Airway epithelial cell (primary cell): ENCODE measurements around the gene FOXL2. TPM values are rescaled to one million over a fixed set of nuclear protein-coding genes. Genes with fewer than 3 reads are reported as not detected.

ENCODE experiments used
- total RNA-seq: library from RNA; depleted of rRNA; stranded (reverse); fragments of >200 nt; gene quantifications from 2 replicates; pipeline ENCODE4 v1.2.3, GENCODE V29; 2015

FOXL2 gene
- 0.19 and 0.28 TPM in 2 replicates for total RNA-seq

DNA sequence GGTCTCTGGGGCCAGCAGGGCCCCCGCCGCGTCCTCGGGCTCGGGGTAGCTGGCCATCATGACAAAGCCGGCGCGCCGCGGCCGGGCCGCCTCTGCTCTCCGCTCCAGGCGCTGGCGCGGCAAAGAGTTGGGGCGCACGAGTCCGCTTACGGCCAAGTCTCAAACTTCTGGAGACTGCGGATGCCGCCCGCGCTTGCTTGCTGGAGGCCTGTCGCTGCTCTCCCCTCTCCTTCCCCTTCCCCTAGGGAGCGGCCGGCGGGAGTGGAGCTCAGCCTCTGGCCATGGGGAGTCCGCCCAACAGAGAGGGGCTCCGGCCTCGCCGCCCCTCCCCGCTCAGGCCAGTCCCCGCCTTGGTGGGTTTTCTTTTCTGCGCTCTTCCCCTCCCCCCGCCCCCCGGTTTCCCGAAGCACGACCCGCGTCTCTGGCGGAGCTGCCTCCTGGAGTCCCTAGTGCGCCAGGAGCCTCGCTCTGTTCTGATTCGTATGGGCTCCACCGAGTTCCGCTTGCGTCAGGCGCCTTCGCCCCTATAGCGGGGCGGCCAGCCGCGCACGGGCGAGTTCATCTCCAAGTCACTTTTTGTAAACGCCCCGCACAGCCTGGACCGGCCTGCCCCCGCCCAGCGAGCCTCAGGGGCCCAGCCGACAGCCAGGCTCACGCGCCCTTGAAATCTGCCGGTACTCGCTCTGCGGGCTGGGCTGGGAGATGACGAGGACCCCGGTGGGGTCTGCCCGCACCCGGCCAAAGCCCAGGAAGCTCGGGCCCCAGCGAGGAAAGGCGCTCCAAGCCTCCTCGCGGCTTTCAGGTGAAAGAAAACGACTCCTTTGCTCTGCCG lies at the start of gene FOXL2, which contains the start of gene FOXL2NB:
TSS of gene FOXL2 (minus strand) at position 475 of the 832 bp plus-strand sequence. CDS start at position 60, 415 bp downstream.
TSS of gene FOXL2NB (plus strand) at position 555 of the 832 bp plus-strand sequence. CDS start at position 703, 148 bp downstream.

Other genes starting within 250 kb of the FOXL2 start
- 9.4 and 12.8 TPM in 2 replicates for gene PIK3CB, start 112.2 kb downstream of the FOXL2 start, total RNA-seq
- gene FOXL2NB, start 80 bp upstream of the FOXL2 start, total RNA-seq, result 0.05 TPM in 1 of 2 replicates, not detected in the other
- not detected in 2 replicates for gene PRR23A, start 59.1 kb upstream of the FOXL2 start, total RNA-seq
- gene PRR23B, start 73.8 kb upstream of the FOXL2 start, total RNA-seq, result not detected in 2 replicates
- gene PRR23C, start 97.8 kb upstream of the FOXL2 start, total RNA-seq, result not detected in 2 replicates